Colonic mucosa (tissue), 4 donors: ENCODE measurements around the gene TWSG1. TPM values are rescaled to one million over a fixed set of nuclear protein-coding genes. Genes with fewer than 3 reads are reported as not detected.
"Not testable (repeated sequence)": the region's sequence is repeated elsewhere in the genome, so short reads cannot be mapped to it uniquely, and the experiment has no call there.

Experiments used
- DNase-seq: peaks from one replicate; pipeline ENCODE4 v3.0.0-alpha.2; 2020
- H3K27ac ChIP-seq: fragments of 200-600 bp; one replicate; pipeline ENCODE4 v1.8.0; 2021
- H3K27me3 ChIP-seq: fragments of 200-600 bp; one replicate; pipeline ENCODE4 v1.8.0; 2021
- H3K36me3 ChIP-seq: fragments of 200-600 bp; one replicate; pipeline ENCODE4 v1.8.0; 2021
- H3K4me1 ChIP-seq: fragments of 200-600 bp; one replicate; pipeline ENCODE4 v1.8.0; 2021; ENCODE audit warnings: mild to moderate bottlenecking
- H3K4me3 ChIP-seq: fragments of 200-600 bp; one replicate; pipeline ENCODE4 v1.8.0; 2021
- H3K9ac ChIP-seq, 2 donors: one replicate each; pipeline ENCODE4 v1.7.0; 2013; ENCODE audit warnings: control low read depth in 2 of 2, low read depth in 2 of 2, low read length in 2 of 2
- H3K9me3 ChIP-seq: fragments of 200-600 bp; one replicate; pipeline ENCODE4 v1.8.0; 2021
- CTCF ChIP-seq: fragments of 200-600 bp; IDR thresholded peaks from one replicate; pipeline ENCODE4 v1.8.0; 2022; ENCODE audit warnings: antibody characterized with exemption, mild to moderate bottlenecking
- intact Hi-C: fragments of 100-400 bp; cut with DNase I; formaldehyde crosslinking; loops from one replicate; pipeline ENCODE4 v1.14.1; 2022
- total RNA-seq, 2 donors: library from RNA; stranded (reverse); fragmentation: NEBNext Ultra II Directional in 1 of 2; extraction: Animal tissue kit (Norgen Biotek cat#: 25700) in 1 of 2; gene quantifications; one replicate each; pipeline ENCODE4 v1.2.1, GENCODE V29; 2021
- donor health status: healthy.
- donor health status: DM: no; HTN: no; CAD: no.
- donor health status: DM: no; HTN: no; CAD: no.

Gene TWSG1
- total RNA-seq, 2 donors from 2014 or later = 14.1 to 25.1 TPM

GRCh38 chr18:9426753-9427152, 92.2 kb downstream of the TWSG1 start:
- no peak overlapping the region for H3K9ac ChIP-seq
- no peak overlapping the region for H3K4me3 ChIP-seq
- TF ChIP-seq CTCF = no peak
- no peaks in the 10 kb centered on the region for H3K4me1 ChIP-seq
- no peaks in the 10 kb centered on the region for H3K9me3 ChIP-seq
- intact Hi-C loops = no loop called here
- H3K36me3 ChIP-seq = no peaks in the 10 kb centered on the region
- no peak overlapping the region for H3K27ac ChIP-seq
- no peaks in the 10 kb centered on the region for H3K27me3 ChIP-seq
- DNase-seq = no peak

- H3K27me3 ChIP-seq = no peaks in the 10 kb centered on the region
- no peak for DNase-seq
- H3K4me3 ChIP-seq = no peak overlapping the region
- H3K4me1 ChIP-seq = no peaks in the 10 kb centered on the region
- no peak overlapping the region for H3K27ac ChIP-seq
- no peaks in the 10 kb centered on the region for H3K36me3 ChIP-seq
- no peak for TF ChIP-seq CTCF
- intact Hi-C loops = no loop called here
- no peak overlapping the region for H3K9ac ChIP-seq
- no peaks in the 10 kb centered on the region for H3K9me3 ChIP-seq
Measured at GRCh38 chr18:9428301-9428706, 93.7 kb downstream of the TWSG1 start.

GRCh38 chr18:9428862-9429661, 94.5 kb downstream of the TWSG1 start:
- Histone ChIP-seq H3K36me3 (no peaks in the 10 kb centered on the region), H3K27ac (no peak overlapping the region), H3K9me3 (no peaks in the 10 kb centered on the region), H3K9ac (no peak overlapping the region), H3K4me3 (no peak overlapping the region), H3K4me1 (no peaks in the 10 kb centered on the region), H3K27me3 (no peaks in the 10 kb centered on the region)
- intact Hi-C loops = no loop called here
- DNase-seq = no peak
- no peak for TF ChIP-seq CTCF

DNA sequence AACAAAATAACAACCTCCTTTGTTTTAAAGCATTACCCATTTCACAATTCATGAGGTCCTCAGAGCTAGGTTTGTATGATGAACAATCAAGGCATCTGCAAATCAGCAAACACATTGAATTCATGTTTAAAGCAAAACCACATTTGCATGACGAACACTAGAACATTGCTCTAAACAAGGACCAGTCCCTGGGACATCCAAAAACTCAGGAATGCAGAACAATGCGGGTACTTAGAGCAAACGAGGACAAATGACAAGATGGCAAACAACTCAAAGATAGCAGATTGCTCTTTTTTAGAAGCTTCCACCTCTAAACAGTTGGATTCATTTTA, 95.1 kb downstream of the TWSG1 start:
- intact Hi-C loops = no loop called here
- H3K9me3 ChIP-seq = no peaks in the 10 kb centered on the region
- no peak overlapping the region for H3K9ac ChIP-seq
- no peak for TF ChIP-seq CTCF
- H3K4me3 ChIP-seq = no peak overlapping the region
- DNase-seq = no peak
- H3K4me1 ChIP-seq = no peaks in the 10 kb centered on the region
- H3K27ac ChIP-seq = no peak overlapping the region
- no peaks in the 10 kb centered on the region for H3K36me3 ChIP-seq
- no peaks in the 10 kb centered on the region for H3K27me3 ChIP-seq

GRCh38 chr18:9430315-9430714, 95.7 kb downstream of the TWSG1 start:
- H3K36me3 ChIP-seq, H3K4me3 ChIP-seq, H3K27me3 ChIP-seq, H3K9ac ChIP-seq, H3K27ac ChIP-seq, H3K9me3 ChIP-seq, DNase-seq, H3K4me1 ChIP-seq, intact Hi-C loops: not testable (repeated sequence)

GRCh38 chr18:9431296-9431695, 96.7 kb downstream of the TWSG1 start:
- Histone ChIP-seq H3K27me3 (no peaks in the 10 kb centered on the region), H3K9me3 (no peaks in the 10 kb centered on the region), H3K4me3 (no peak overlapping the region), H3K9ac (no peak overlapping the region), H3K36me3 (no peaks in the 10 kb centered on the region), H3K4me1 (no peaks in the 10 kb centered on the region), H3K27ac (no peak overlapping the region)
- intact Hi-C loops = no loop called here
- TF ChIP-seq CTCF = no peak
- DNase-seq = no peak

GRCh38 chr18:9433122-9433521, 98.5 kb downstream of the TWSG1 start:
- H3K36me3 ChIP-seq, H3K9ac ChIP-seq, H3K27ac ChIP-seq, H3K9me3 ChIP-seq, intact Hi-C loops, H3K27me3 ChIP-seq, H3K4me1 ChIP-seq, DNase-seq, H3K4me3 ChIP-seq: not testable (repeated sequence)
